ENCODE measurements around the gene PIAS3. TPM values are rescaled to one million over a fixed set of nuclear protein-coding genes. Genes with fewer than 3 reads are reported as not detected.

The PIAS3 gene
- total RNA-seq (10 to 100 TPM; 18.7 to 19.7 TPM), total RNA-seq (2.7 to 35.0 (median 15.3) reads per million in 172 experiments)
- polyA plus RNA-seq (2013, experiment 1 of 2): 16.1 TPM
- polyA plus RNA-seq (2013, experiment 2 of 2): 19.7 TPM

DNA sequence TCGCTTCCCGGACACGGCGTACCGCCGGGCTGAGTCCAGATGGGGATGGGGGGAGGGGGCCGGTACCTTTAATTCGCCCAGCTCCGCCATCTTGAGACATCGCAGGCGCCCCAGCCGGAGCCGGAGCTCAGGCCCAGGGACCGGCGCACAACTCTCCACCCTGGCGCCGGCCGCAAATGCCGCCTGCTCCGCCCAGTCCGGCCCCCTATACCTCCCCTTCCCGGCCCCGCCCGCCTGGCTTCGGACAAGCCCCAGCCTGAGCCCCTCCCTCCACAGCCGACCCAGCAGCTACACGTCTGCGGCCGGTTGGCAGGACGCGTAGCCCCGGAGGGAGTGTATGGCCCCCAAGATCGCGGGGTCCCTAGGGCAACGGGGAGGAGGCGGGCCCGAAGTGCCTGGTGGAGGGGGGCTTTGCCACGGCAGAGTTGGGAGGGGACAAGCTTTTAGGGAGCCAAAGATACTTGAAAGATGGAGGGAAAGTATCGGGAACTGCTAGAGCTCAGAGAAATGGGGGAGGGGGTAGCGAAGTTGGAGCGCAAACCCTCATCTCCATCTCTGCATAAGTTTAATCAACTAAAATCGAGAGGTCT lies at the start of gene PIAS3:
TSS of gene PIAS3 (minus strand) at position 181 of the 590 bp plus-strand sequence. CDS start at position 90, 91 bp downstream.
- H3K27ac ChIP-seq (ENCODE audit: low read depth in 1 of 2, low read length in 2 of 2): peak within 1 kb of the TSS; percentile 32 to 67
- peak within 1 kb of the TSS; percentile 85 for H3K27ac Mint-ChIP-seq
- ChIA-PET POLR2A (interaction anchor here (0.6 to 4.8 kb wide), 30 partner anchors 10 to 193 kb away, joined by 3 to 120 read pairs (median 6); partner anchors contain the start of genes ANKRD34A, ANKRD35, ITGA10 and LIX1L), CTCF (interaction anchor here (1.0 to 4.2 kb wide), 8 partner anchors 8 to 174 kb away, joined by 3 to 71 read pairs (median 4); partner anchors contain the start of genes ITGA10, NUDT17 and PEX11B)
- DNase-seq (peak; percentile 61 to 90 (median 75)), ATAC-seq (ENCODE audit: poor library complexity) (peak; percentile 79)
- peak within 1 kb of the TSS; percentile 98 for H3K4me3 Mint-ChIP-seq
- H3K27me3 ChIP-seq (ENCODE audit: control insufficient read depth in 1 of 2, insufficient read depth in 2 of 2, low read length in 2 of 2): no peaks in the 10 kb centered on the region
- H3K4me3 ChIP-seq (ENCODE audit: low read length): peak within 1 kb of the TSS; percentile 75
- no peaks in the 10 kb centered on the region for H3K27me3 Mint-ChIP-seq
- TF ChIP-seq, protein P1, sequence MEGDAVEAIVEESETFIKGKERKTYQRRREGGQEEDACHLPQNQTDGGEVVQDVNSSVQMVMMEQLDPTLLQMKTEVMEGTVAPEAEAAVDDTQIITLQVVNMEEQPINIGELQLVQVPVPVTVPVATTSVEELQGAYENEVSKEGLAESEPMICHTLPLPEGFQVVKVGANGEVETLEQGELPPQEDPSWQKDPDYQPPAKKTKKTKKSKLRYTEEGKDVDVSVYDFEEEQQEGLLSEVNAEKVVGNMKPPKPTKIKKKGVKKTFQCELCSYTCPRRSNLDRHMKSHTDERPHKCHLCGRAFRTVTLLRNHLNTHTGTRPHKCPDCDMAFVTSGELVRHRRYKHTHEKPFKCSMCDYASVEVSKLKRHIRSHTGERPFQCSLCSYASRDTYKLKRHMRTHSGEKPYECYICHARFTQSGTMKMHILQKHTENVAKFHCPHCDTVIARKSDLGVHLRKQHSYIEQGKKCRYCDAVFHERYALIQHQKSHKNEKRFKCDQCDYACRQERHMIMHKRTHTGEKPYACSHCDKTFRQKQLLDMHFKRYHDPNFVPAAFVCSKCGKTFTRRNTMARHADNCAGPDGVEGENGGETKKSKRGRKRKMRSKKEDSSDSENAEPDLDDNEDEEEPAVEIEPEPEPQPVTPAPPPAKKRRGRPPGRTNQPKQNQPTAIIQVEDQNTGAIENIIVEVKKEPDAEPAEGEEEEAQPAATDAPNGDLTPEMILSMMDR (IDR thresholded peaks at IDR 0.05): no peak
- H3K36me3 ChIP-seq (ENCODE audit: insufficient read depth, low read length): peaks cover 22% of the 10 kb centered on the region
- H3K4me1 ChIP-seq (ENCODE audit: insufficient read depth, low read length): peaks cover 22% of the 10 kb centered on the region
- peaks cover 20% of the 10 kb centered on the region for H3K4me1 Mint-ChIP-seq (ENCODE audit: low read depth)
- intact Hi-C loops (cut with DNase I, micrococcal nuclease): loop anchor here (1.0 to 5.0 kb wide), 7 partner anchors 14 to 100 kb away; partner anchors contain the start of genes PEX11B (in 2 of the 2), ANKRD35 (in 1 of the 2), LIX1L (in 1 of the 2) and NUDT17 (in 1 of the 2)
- peaks cover 37% of the 10 kb centered on the region for H3K36me3 Mint-ChIP-seq (ENCODE audit: low read depth)
- no peaks in the 10 kb centered on the region for H3K9me3 Mint-ChIP-seq
- no peaks in the 10 kb centered on the region for H3K9me3 ChIP-seq (ENCODE audit: control insufficient read depth in 1 of 2, insufficient read depth in 1 of 2, low read length in 2 of 2)

DNA sequence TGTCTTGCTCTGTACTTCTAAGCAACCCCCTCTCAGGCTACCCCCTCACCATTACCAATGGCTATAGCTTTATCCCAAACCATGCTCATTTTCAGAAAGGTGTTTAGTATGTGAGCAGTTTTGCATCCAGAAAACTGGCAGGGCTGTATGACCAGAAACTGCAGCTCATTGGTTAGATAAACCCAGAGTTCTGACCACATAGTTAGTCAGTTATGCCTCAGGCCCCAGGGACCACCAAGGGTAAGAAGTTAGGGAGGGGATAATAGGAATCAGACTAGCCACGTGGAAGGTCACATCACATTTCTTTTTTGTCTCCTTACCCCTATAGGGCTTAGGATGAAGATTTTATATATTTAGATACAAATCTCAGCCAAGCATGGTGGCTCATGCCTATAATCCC lies 49.8 kb upstream of the PIAS3 start:
- POLR2A ChIA-PET: interaction anchor here (1.0 to 2.8 kb wide), 3 partner anchors 14 to 63 kb away, joined by 3 to 10 read pairs (median 4); partner anchors contain the start of genes NUDT17 and RBM8A
- no peak overlapping the region for H3K4me3 ChIP-seq (ENCODE audit: low read length)

More for the DNA sequence above, 49.8 kb upstream of the PIAS3 start:
- H3K27ac ChIP-seq (ENCODE audit: low read depth in 1 of 2, low read length in 2 of 2): no peak overlapping the region
- H3K27me3 ChIP-seq (ENCODE audit: control insufficient read depth in 1 of 2, insufficient read depth in 2 of 2, low read length in 2 of 2): no peaks in the 10 kb centered on the region
- DNase-seq: no peak
- no peaks in the 10 kb centered on the region for H3K27me3 Mint-ChIP-seq
- H3K27ac Mint-ChIP-seq: no peak overlapping the region
- peaks cover 21% of the 10 kb centered on the region for H3K36me3 ChIP-seq (ENCODE audit: insufficient read depth, low read length)
- H3K4me3 Mint-ChIP-seq: no peak overlapping the region
- no peaks in the 10 kb centered on the region for H3K9me3 ChIP-seq (ENCODE audit: control insufficient read depth in 1 of 2, insufficient read depth in 1 of 2, low read length in 2 of 2)
- CTCF ChIA-PET: interaction anchor here (2.6 kb wide), 1 partner anchor 63 kb away, joined by 16 read pairs; the partner anchor contains the start of gene NUDT17
- H3K4me1 ChIP-seq (ENCODE audit: insufficient read depth, low read length): peaks cover 3% of the 10 kb centered on the region
- intact Hi-C loops (cut with DNase I, micrococcal nuclease): no loop called here
- peaks cover 38% of the 10 kb centered on the region for H3K36me3 Mint-ChIP-seq (ENCODE audit: low read depth)
- no peak for ATAC-seq (ENCODE audit: poor library complexity)
- peaks cover 6% of the 10 kb centered on the region for H3K4me1 Mint-ChIP-seq (ENCODE audit: low read depth)
- H3K9me3 Mint-ChIP-seq: no peaks in the 10 kb centered on the region
- TF ChIP-seq, protein P1 (IDR thresholded peaks at IDR 0.05): no peak
